DOHH2 (cell line): ENCODE data around the gene TNNT1.

Source experiments
- H3F3A ChIP-seq: fragments of 200-600 bp; sonication (generic), shearing (Covaris generic); 2 replicates; pipeline ENCODE4 v1.6.0; 2016; ENCODE audit warnings: antibody characterized with exemption, mild to moderate bottlenecking; ENCODE audit not compliant: control insufficient read depth, insufficient read depth
- H3K27ac ChIP-seq: fragments of 200-600 bp; sonication (generic); 2 replicates; pipeline ENCODE4 v1.5.1; 2014; ENCODE audit warnings: low read depth, mild to moderate bottlenecking, low read length, moderate library complexity
- H3K27me3 ChIP-seq: fragments of 200-600 bp; sonication (generic); 2 replicates; pipeline ENCODE4 v1.6.1; 2014; ENCODE audit warnings: mild to moderate bottlenecking, low read length, mixed read lengths; ENCODE audit not compliant: control insufficient read depth
- H3K36me3 ChIP-seq: fragments of 200-600 bp; sonication (generic); 2 replicates; pipeline ENCODE4 v1.6.1; 2014; ENCODE audit warnings: mild to moderate bottlenecking, low read length, moderate library complexity, mixed read lengths; ENCODE audit not compliant: control insufficient read depth
- H3K4me1 ChIP-seq: fragments of 200-600 bp; sonication (generic); 2 replicates; pipeline ENCODE4 v1.6.1; 2014; ENCODE audit warnings: mild to moderate bottlenecking, low read length, mixed read lengths; ENCODE audit not compliant: control insufficient read depth
- H3K4me2 ChIP-seq: fragments of 200-600 bp; sonication (generic); 2 replicates; pipeline ENCODE4 v1.6.0; 2014; ENCODE audit warnings: mild to moderate bottlenecking, low read length, moderate library complexity
- H3K4me3 ChIP-seq: fragments of 200-600 bp; sonication (generic); 2 replicates; pipeline ENCODE4 v1.5.1; 2014; ENCODE audit warnings: mild to moderate bottlenecking, low read length, mixed read lengths
- H3K79me2 ChIP-seq: fragments of 200-600 bp; sonication (generic); 2 replicates; pipeline ENCODE4 v1.6.1; 2014; ENCODE audit warnings: mild to moderate bottlenecking, low read length, mixed read lengths; ENCODE audit not compliant: control insufficient read depth
- H3K9me2 ChIP-seq: fragments of 200-600 bp; sonication (generic); replicated peaks from 2 replicates; pipeline ENCODE4 v1.6.1; 2014; ENCODE audit warnings: mild to moderate bottlenecking, low read length, mixed read lengths; ENCODE audit not compliant: control insufficient read depth
- H3K9me3 ChIP-seq: fragments of 200-600 bp; sonication (generic); 2 replicates; pipeline ENCODE4 v1.6.1; 2014; ENCODE audit warnings: antibody characterized with exemption, low read length, mixed read lengths; ENCODE audit not compliant: control insufficient read depth, insufficient read depth
- H4K20me1 ChIP-seq: fragments of 200-600 bp; sonication (generic); 2 replicates; pipeline ENCODE4 v1.6.0; 2014; ENCODE audit warnings: low read depth, mild to moderate bottlenecking, antibody characterized with exemption, low read length, moderate library complexity; ENCODE audit not compliant: control insufficient read depth, insufficient read depth
- CTCF ChIP-seq: fragments of 200-600 bp; sonication (generic); IDR thresholded peaks from one replicate; pipeline ENCODE4 v1.5.1; 2014; ENCODE audit warnings: antibody characterized with exemption, mild to moderate bottlenecking, low read depth, low read length; ENCODE audit not compliant: poor library complexity, severe bottlenecking
- EZH2phosphoT487 ChIP-seq: fragments of 200-600 bp; sonication (generic); IDR thresholded peaks from 2 replicates; pipeline ENCODE4 v1.6.1; 2017; ENCODE audit warnings: borderline replicate concordance, mild to moderate bottlenecking, antibody characterized with exemption, low read length, moderate library complexity, mixed read lengths

TNNT1 gene

DNA sequence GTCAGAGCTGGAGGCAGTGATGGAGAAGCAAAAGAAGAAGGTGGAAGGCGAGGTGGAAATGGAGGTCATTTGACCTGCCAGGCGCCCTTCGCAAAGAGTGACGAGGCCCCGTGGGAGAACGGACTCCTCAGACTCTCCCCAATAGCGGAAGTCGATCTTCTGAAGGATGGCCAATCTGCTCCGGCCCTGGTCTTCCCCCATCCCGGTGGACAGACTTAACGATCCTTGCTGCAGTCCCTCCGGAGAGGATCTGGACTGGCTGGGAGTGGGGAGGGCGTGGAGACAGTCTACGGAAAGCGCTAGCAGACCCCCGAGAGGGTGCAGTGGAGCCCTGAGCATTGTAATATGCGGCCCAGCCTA lies 61.5 kb downstream of the TNNT1 start:
- TF ChIP-seq EZH2phosphoT487 (no peak), CTCF (no peak)
- H3K27ac ChIP-seq: no peak overlapping the region

GRCh38 chr19:55086730-55087541 lies 62.1 kb downstream of the TNNT1 start:
- no peak for TF ChIP-seq CTCF
- no peak for TF ChIP-seq EZH2phosphoT487
- Histone ChIP-seq H3K9me3 (peaks cover 6% of the 10 kb centered on the region; the same call in 1 of the 2 replicates), H3K27me3 (no peaks in the 10 kb centered on the region), H3K36me3 (peaks cover 26% of the 10 kb centered on the region), H3K9me2 (no peaks in the 10 kb centered on the region), H3K4me2 (no peak overlapping the region), H3K27ac (no peak overlapping the region), H3K79me2 (no peaks in the 10 kb centered on the region), H4K20me1 (peaks cover 6% of the 10 kb centered on the region; the same call in 1 of the 2 replicates), H3F3A (peaks cover 12% of the 10 kb centered on the region; the same call in 1 of the 2 replicates), H3K4me3 (no peak overlapping the region), H3K4me1 (no peaks in the 10 kb centered on the region)

More for the DNA sequence above, 61.5 kb downstream of the TNNT1 start:
- peaks cover 6% of the 10 kb centered on the region; the same call in 1 of the 2 replicates for H4K20me1 ChIP-seq
- no peaks in the 10 kb centered on the region for H3K79me2 ChIP-seq
- no peaks in the 10 kb centered on the region for H3K27me3 ChIP-seq
- peaks cover under 1% of the 10 kb centered on the region; the same call in 1 of the 2 replicates for H3K9me3 ChIP-seq
- no peaks in the 10 kb centered on the region for H3K4me1 ChIP-seq
- H3K36me3 ChIP-seq: peaks cover 31% of the 10 kb centered on the region
- no peaks in the 10 kb centered on the region for H3K9me2 ChIP-seq
- H3F3A ChIP-seq: peaks cover 12% of the 10 kb centered on the region; the same call in 1 of the 2 replicates
- no peak overlapping the region for H3K4me2 ChIP-seq
- H3K4me3 ChIP-seq: no peak overlapping the region

GRCh38 chr19:55085923-55086715 lies 62.9 kb downstream of the TNNT1 start:
- peaks cover 12% of the 10 kb centered on the region; the same call in 1 of the 2 replicates for H3F3A ChIP-seq
- no peak overlapping the region for H3K4me2 ChIP-seq
- peaks cover under 1% of the 10 kb centered on the region for H3K4me1 ChIP-seq
- H3K27ac ChIP-seq: no peak overlapping the region
- H3K4me3 ChIP-seq: no peak overlapping the region
- no peaks in the 10 kb centered on the region for H3K79me2 ChIP-seq
- H3K9me2 ChIP-seq: no peaks in the 10 kb centered on the region
- H4K20me1 ChIP-seq: peaks cover 6% of the 10 kb centered on the region; the same call in 1 of the 2 replicates
- no peaks in the 10 kb centered on the region for H3K27me3 ChIP-seq
- H3K9me3 ChIP-seq: peaks cover 6% of the 10 kb centered on the region; the same call in 1 of the 2 replicates
- TF ChIP-seq CTCF (no peak), EZH2phosphoT487 (no peak)
- peaks cover 24% of the 10 kb centered on the region for H3K36me3 ChIP-seq
